ENCODE measurements around the gene CROCC.
"Not testable (repeated sequence)": the region's sequence is repeated elsewhere in the genome, so short reads cannot be mapped to it uniquely, and the experiment has no call there.

The CROCC gene

GRCh38 chr1:16894338-16894737 is 27.4 kb upstream of the CROCC start:
- DNase-seq; intact Hi-C loops (cut with DNase I): not testable (repeated sequence)

DNA sequence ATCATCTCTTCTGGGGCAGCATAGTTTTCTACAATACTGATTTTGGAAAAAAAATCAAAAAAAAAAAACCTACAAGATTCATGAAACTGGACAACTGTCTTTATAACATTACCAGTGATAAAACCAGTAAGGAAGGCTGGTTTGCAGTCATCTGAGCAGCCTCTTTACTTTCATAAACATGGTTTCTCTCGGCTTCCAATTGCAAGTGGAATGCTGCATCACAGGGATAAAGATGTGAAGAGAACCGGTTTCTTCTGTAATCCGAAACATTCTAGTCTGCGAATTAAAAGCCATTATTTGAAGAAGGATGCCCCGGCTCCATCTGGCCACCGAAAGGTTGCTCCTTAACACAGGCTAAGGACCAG is 26.5 kb upstream of the CROCC start:
- peak in 1 of 42 donors; percentile 34 for DNase-seq
- intact Hi-C loops (cut with DNase I) = not testable (repeated sequence)

GRCh38 chr1:16895598-16896315 is 26.0 kb upstream of the CROCC start, which contains the start of gene RNU1-2:
Gene RNU1-2, plus strand, starts transcription at chr1:16895980.
- intact Hi-C loops (cut with DNase I) = not testable (repeated sequence)
- peak in 41 of 42 donors; percentile 27 to 99 (median 90) for DNase-seq

- DNase-seq = peak in 21 of 42 donors; percentile 19 to 67 (median 44)
- intact Hi-C loops (cut with DNase I) = not testable (repeated sequence)
Observed at GRCh38 chr1:16896316-16897055, 25.2 kb upstream of the CROCC start.

DNA sequence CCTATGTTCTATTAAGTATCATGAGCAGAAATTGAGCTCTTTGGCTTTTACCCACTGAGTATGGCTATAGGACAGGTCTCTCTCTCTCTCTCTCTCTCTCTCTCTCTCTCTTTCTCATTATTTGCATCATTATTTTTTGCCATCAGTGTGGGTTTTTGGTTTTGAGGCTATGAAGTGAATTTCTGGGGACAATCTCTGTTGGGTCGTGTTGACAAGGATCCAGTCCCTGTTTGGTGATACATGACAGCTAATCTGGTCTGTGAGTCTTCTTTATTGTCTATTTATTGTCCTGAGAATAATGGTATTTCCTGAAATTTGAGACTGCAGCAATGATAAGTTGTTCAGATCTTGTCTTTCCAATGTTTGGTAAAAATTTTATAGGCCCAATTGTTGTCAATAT is 24.1 kb upstream of the CROCC start:
- DNase-seq; intact Hi-C loops (cut with DNase I): not testable (repeated sequence)

DNA sequence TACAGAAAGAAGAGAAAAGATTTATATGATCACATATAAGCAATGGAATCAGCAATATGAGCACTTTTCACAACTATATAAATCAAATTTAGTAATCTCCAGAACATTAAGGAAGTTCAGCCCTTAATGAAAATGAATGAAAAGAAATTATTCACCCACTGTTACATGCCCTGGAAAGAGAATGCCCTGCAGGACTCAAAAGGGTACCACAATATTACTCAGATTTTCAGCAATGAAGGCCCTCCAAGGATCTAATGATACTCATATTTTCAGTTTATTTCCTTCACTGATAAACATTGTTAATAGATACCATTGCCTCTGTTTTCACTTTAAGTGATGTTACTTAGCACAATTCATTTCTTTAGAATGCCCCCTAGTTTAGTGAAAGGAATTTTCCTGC is 23.4 kb upstream of the CROCC start:
- DNase-seq; intact Hi-C loops (cut with DNase I): not testable (repeated sequence)

DNA sequence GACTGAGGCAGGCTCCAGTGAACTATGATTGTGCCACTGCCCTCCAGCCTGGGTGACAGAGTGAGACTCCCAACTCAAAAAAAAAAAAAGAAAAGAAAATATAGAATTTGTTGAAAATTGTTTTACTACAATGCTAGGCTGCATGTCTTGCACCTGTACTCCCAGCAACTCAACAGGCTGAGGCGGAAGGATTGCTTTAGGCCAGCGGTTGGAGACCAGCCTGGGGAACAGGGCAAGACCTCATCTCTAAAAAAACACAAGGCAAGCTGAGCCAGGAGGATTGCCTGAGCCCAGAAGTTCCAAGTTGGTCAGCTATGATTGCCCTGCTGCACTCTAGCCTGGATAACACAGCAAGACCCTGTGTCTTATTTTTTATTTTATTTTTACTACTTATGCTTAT is 22.7 kb upstream of the CROCC start:
- intact Hi-C loops (cut with DNase I) = not testable (repeated sequence)
- DNase-seq = peak in 3 of 42 donors; percentile 23 to 61 (median 35)

- intact Hi-C loops (cut with DNase I) = no loop called here
- DNase-seq = no peak
Observed at GRCh38 chr1:16900751-16901150, 21.0 kb upstream of the CROCC start.

- not testable (repeated sequence) for DNase-seq
Observed at GRCh38 chr1:16901371-16901770, 20.4 kb upstream of the CROCC start.

DNA sequence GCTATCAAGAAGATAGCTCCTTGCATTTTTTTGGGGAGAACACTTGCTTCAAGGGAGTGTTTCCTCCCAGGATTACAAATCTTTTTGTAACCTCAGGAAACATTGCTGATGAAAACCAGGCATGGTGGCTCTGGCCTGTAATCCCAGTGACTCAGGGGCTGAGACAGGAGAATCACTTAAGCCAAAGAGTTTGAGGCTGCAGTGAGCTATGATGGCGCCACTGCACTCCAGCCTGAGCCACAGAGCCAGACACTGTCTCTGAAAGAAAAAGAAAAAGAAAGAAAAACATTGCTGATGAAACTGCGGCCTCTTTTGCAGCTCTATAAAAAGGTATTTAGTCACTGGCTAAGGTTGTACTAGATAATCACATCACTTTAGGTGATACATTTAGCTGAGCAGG is 18.7 kb upstream of the CROCC start:
- DNase-seq = peak in 2 of 42 donors; percentile 12 to 45
- intact Hi-C loops (cut with DNase I) = no loop called here

More at GRCh38 chr1:16901371-16901770, 20.4 kb upstream of the CROCC start:
- intact Hi-C loops (cut with DNase I) = not testable (repeated sequence)

DNA sequence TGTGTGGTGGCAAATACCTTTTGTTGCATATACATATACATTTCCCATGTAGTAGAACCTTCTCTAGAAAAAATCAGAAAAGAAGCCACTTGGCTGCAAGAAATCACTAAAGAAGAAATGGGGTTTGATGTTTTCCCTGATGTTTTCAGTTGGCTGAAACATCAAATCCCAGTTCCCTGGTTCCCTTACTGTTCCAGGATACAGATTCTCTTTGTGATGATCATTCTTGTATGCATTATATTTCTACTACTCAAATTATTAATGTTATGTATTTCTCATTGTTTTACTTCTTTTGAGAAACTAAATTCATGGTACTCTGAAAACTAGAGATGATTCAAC is 18.3 kb upstream of the CROCC start:
- no peak for DNase-seq

DNA sequence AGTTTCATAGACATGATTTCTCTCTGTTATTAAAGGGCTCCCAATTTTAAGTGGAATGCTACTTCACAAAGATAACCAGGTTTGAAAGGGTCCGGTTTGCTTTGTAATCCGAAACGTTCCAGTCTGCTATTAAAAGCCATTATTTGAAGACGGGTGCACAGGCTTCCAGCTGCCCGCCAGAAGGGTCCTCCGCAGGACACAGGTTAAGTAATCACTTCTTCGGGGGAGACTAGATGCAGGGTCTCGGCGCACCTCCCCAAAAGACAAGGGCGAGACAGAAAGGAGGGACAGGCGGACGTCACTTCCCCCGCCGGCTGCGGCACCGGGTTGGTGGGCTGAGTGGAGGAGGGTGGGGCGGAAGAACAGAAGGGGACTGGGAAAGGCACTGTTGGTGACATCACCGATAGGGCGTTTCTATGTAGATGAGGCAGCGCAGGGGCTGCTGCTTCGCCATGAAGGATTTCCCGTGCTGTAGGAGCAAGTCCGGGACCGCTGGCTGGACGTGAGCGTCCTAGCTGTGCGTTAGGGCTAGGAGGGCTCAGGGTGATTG is 17.1 kb upstream of the CROCC start:
- intact Hi-C loops (cut with DNase I) = no loop called here

More for the DNA sequence above, 18.3 kb upstream of the CROCC start:
- intact Hi-C loops (cut with DNase I) = no loop called here

GRCh38 chr1:16905110-16905867 is 16.4 kb upstream of the CROCC start:
- intact Hi-C loops (cut with DNase I) = no loop called here
- peak in 6 of 42 donors; percentile 19 to 64 (median 53) for DNase-seq

More for the DNA sequence above, 17.1 kb upstream of the CROCC start:
- DNase-seq = peak; percentile 96 to 100 (median 100)

- intact Hi-C loops (cut with DNase I) = no loop called here
- DNase-seq = peak in 2 of 42 donors; percentile 12 to 17
Observed at GRCh38 chr1:16905868-16906702, 15.6 kb upstream of the CROCC start.

- intact Hi-C loops (cut with DNase I) = no loop called here
- peak in 3 of 42 donors; percentile 5 to 10 (median 9) for DNase-seq
Observed at GRCh38 chr1:16906873-16907272, 14.9 kb upstream of the CROCC start.

DNA sequence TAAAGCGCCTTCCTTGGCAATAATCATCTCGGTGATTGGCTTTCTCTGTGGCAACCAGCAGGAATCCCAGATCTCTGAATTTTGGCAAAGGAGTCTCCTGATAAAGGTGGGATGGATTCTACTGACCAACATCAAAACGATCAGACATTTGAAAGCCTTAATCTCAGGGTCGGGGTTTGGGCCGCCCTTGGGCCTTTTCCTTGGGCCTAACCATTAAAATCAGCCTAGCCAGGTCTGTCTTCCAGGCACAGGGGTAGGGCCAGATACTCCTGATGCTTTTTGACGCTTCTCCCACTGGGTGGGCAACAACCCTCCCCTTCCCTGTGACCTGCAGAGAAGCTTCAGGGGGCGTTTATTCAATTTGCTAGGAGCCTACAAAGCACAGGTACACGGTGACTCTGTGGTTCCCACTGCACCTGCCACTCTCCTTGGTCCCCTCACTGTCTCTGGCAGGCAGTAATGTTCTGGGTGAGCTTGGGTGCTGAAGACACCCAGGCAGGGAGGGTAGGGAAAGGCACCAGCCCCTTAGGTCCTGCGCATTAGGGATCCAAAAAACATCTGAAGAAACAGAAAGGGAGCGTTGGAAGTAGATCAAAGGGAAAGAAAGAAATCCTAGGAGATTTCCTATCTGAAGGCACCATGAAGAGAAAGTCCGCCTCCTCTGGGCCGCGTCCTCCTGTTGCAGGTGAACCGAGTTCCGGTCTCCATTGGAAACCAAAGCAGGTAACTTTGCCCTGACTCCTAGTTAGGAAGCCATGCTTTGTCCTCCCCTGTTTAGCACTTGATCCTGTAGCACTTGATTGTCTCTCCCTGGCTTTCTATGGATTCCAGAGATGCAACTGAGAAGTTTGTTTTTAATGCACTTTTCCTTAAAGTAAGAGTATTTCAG is 13.6 kb upstream of the CROCC start:
- intact Hi-C loops (cut with DNase I) = no loop called here
- DNase-seq = peak in 4 of 42 donors; percentile 2 to 26 (median 14)
